GM19025 (cell line): ENCODE data around the gene ZNF786.
A peak's percentile ranks its signal among the peaks of the same experiment; 100 is the strongest.
"Not testable (repeated sequence)": the region's sequence is repeated elsewhere in the genome, so short reads cannot be mapped to it uniquely, and the experiment has no call there.

Source experiments
- ATAC-seq: cut with Tn5 transposase; IDR thresholded peaks from one replicate; pipeline ENCODE4 v1.9.1; 2021; ENCODE audit warnings: mild to moderate bottlenecking, low read depth, moderate library complexity; ENCODE audit not compliant: unreplicated experiment

ZNF786 gene

DNA sequence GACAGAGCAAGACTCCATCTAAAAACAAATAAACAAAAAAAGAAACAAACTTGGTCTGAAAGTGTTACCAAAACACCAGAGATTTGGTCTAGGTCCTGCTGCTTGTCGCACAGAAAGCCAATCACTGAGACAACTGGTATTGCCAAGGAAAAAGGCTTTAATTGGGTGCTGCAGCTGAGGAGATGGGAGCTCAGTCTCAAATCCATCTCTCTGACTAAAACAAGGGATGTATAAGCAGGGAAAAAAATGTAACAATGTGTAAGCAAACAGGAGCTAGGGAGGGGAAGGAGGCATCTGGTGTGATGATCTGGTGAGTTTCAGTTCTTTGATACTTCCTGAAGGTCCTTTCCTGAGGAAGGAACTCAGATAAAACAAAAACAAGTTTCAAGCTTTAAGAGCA, 53.8 kb downstream of the ZNF786 start:
- no peak for ATAC-seq

DNA sequence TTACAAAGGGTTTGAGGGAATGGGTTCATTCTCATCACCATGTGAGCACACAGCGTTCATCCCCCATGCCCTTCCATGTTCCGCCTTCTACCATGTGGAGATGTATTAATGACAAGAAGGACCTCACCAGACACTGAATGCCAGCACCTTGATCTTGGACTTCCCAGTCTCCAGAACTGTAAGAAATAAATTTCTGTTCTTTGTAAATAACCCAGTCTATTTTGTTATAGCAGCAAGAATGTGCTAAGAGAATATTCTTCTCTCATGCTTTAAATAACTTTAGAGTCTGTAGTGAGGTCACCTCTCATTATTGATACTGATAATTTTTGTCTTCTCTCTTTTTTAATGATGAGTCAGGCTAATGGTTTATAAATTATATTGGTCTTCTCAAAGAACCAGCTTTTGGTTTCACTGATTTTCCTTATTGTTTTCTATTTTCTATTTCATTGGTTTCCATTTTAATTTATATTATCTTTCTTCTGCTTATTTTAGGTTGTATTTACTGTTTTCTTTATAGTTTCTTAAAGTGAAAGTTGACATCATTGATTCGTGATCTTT, 59.1 kb downstream of the ZNF786 start:
- no peak for ATAC-seq

DNA sequence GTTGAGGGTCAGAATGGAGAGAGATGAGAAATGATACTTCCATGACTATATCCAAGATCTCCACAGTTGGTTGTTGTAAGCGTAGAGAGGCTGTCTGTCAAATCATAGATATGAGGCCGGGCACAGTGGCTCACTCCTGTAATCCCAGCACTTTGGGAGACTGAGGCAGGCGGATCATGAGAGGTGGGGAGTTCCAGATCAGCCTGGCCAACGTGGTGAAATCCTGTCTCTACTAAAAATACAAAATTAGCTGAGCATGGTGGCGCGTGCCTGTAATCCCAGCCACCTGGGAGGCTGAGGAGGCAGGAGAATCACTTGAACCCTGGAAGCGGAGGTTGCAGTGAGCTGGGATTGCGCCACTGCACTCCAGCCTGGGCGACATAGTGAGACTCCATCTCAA, 60.1 kb downstream of the ZNF786 start:
- ATAC-seq = not testable (repeated sequence)

DNA sequence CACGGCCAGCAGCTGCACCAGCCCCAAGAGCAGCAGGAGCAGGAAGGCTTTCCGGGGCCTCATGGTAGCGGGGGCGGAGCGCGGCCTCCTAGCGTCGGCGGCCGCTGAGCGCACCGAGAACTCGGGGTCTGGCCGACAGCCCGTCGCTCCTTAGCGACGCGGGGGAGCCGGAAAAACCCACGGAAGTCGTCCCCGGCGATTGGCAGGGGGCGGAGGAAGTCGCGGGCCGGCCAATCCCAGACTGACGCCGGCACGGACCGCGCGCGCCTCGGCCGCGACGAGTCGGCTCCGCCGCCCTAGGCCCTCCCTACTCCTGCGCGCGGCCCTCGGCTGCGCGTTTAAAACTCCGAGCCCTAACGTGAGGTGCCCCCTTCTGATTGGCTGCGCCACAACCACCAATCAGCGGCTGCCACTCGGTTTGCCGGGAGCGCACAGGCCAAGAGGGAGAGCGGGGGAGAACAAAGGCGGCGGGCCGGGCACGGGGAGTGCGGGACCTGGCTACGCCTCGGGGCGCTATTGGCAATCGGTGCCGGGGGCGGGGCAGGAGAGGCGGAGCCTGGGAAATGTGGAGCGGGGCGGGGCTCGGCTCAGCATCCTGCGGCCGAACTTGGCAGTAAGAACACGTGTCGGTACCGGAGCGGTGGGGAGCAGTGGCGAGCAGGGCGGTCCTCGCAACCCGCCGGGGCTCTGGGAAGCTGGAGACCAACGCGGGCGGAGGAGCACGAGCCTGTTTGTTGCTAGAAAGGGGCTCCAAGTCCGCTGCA, 62.0 kb downstream of the ZNF786 start, which contains the start of gene PDIA4:
Gene PDIA4, minus strand, starts transcription at position 160 of the 764 bp plus-strand sequence. Its CDS starts 97 bp downstream, at position 63.
- peak; percentile 88 for ATAC-seq

DNA sequence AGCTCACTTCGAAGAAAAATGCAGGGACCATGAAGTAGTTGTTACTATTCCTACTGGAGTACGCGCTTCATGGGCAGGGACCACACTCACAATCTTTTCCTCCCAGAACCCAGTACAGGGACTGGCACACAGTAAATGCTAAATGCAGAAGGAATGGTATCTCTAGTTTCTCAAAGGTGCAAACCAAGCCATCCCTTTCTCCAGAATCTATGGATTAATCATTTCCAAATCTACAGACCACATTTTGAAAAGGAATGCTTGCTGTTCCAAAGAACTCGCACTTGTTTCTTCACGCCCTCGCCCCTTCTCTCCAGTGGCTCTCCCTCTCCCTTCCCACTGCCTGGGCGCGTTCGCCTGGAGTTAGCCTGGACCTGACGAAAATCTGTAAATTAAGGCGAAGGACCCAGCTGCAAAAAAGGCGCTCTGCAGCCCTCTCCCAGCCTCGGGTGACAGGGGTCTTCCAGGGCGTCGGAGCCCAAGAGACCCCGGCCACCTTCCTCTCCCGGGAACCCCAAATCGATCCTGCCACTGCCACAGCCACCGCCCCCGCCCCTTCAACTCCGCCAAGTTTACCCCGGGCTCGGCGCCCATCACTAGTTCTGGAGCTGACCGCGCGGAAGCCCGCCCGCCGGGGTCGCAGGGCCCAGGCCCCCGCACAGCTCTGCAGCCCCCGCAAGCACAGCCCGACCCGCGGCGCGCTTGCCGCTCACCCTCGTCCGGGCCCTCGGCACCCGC, 62.7 kb downstream of the ZNF786 start:
- no peak for ATAC-seq

DNA sequence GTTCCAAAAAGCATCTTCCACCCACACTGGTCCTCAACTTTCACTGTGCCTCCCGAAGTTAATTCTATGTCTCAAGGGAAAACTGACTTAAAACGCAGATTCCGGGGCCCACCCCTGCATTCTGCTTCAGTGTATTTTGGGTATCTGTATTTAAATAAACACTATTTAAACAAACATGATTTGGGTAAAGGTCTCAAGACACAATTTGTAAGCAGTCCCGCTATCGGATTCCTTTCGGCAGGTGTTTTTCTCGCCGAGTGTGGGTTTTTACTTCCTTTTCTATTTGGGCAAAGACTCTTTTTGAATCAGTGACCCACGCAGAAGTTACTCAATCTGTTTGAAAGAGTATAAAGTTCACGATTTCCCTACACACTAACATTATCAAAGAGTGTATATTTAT, 63.5 kb downstream of the ZNF786 start:
- ATAC-seq = no peak

DNA sequence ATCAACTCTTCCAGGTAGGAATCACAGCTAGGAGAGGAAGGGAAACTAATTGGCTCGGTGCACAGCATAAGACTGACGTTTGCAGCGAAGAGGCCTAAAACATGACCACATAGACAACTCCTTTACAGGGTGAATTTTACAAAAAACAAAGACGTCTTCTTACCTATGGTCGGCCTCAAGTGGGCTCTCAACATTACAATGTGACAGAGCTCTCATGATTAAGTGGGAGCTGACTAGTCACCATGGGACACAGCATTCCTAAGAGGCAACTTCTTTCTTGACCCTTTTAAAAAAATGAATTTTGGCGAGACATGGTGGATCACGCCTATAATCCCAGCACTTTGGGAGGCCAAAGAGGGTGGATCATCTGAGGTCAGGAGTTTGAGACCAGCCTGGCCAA, 66.9 kb downstream of the ZNF786 start:
- ATAC-seq = no peak

DNA sequence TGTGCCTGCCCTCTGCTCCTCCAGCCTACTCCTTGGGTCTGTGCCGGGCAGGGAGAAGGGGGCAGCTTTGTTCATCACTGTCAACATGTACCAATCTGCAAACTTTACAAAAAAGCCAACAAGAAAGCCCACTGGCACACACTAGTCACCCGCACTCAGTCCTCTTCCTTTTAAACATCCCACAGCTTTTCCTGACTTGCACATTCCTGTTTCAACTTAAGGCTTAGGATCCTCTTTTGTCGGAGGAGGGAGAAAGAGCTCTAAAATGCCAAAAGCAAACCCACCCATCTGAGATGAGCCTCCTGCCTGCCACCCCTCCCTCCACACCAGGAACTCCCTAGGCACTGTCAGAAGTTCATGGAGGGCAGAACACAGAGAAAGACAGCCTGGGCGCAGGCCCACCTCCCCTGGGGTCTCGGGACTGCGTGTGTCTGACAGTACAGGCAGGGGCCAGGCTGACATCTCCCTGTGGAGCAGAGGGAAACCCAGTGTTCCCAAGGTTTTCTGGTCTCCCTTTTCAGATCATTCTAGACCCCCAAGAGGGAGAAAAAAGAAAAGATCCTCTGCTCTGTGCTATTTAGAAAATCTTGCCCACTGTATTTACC, 67.7 kb downstream of the ZNF786 start:
- no peak for ATAC-seq

DNA sequence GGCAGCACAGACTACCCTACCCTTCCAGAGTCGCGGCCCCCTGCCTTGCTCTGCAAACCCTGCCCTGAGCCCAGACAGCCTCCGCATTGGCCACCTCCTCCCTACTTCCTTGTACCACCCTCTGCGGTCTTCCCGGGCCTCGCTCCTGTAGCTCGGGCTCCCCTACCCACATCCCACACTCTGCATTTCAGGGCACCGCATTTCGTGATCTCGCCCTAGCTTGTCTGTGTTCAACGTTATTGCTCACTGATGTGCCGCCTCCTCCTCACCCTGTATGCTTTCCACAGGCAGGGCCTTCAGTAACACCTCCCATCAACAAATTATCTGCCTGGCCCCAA, 68.8 kb downstream of the ZNF786 start:
- ATAC-seq = no peak

DNA sequence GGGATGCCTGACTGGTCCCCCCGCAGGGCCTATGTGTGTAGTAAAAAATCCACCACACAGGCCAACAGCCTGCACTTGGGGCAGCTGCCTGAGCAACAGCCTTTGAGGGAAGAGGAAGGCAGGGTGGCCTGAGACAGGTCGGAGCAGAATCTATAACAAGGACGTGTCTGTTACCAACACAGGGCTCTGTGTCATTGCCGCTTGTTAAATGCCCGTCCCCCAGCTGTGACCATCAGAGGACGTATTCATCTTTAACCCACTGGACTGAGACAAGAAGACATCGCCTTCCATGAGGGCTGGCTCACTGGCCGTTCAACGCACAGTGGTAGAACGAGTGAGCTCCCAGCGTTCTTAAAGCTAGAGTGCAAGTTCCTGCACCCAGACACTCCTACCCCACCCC, 70.0 kb downstream of the ZNF786 start:
- no peak for ATAC-seq
